GM21619 (cell line): ENCODE measurements around the gene TMEM120A.

ENCODE experiments used
- ATAC-seq: cut with Tn5 transposase; IDR thresholded peaks from one replicate; pipeline ENCODE4 v1.9.1; 2021; ENCODE audit not compliant: unreplicated experiment

TMEM120A gene

GRCh38 chr7:75960372-75960771 is 34.0 kb downstream of the TMEM120A start:
- no peak for ATAC-seq

- ATAC-seq: no peak
Measured at GRCh38 chr7:75958802-75959543, 35.4 kb downstream of the TMEM120A start.

DNA sequence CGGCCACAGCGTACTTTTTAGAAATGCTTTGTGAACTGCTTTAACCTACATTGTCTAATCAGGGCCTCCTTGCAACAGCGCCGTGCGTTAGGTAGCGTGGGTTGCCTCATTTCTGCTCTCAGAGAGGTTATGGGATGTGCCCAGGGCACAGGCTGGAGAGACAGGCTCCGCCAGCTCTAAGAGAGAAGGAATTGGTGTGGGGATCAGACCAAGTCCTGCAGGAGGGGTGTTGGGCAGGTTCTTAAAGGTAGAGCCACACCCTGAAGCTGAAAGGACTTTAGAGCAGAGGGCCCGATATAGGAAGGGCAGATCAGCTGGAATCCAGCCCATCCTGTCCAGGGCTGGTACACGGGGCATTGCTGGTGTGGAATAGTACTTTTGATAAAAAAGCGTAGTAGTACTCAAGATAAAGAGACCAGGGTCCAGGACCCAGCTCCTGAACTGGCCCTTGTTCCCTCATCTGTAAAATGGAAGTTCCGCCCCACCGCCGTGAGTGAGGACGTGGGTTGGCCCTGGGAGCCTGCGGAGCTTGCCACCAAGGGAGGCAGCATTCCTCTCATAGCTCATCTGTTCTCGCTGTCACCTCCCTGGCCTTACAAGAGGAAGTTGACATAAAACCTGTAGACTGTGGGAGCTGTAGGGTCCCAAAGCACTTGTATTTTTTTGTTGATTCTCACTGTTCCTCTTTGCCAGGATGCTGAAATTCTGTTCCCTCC is 37.2 kb downstream of the TMEM120A start:
- no peak for ATAC-seq

GRCh38 chr7:75955331-75955955 is 39.0 kb downstream of the TMEM120A start:
- ATAC-seq: no peak

DNA sequence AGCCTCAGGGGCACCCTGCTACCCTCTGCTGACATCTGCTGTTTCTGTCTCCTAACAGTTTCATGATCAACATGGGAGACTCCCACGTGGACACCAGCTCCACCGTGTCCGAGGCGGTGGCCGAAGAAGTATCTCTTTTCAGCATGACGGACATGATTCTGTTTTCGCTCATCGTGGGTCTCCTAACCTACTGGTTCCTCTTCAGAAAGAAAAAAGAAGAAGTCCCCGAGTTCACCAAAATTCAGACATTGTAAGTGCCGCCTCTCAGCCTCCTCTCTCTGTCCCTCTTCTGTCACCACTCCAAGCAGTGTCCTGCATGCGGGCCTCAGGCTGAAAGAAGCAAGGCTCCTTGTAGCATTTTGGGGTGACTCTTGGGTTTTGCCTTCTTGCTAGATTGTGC is 40.5 kb downstream of the TMEM120A start:
- no peak for ATAC-seq

DNA sequence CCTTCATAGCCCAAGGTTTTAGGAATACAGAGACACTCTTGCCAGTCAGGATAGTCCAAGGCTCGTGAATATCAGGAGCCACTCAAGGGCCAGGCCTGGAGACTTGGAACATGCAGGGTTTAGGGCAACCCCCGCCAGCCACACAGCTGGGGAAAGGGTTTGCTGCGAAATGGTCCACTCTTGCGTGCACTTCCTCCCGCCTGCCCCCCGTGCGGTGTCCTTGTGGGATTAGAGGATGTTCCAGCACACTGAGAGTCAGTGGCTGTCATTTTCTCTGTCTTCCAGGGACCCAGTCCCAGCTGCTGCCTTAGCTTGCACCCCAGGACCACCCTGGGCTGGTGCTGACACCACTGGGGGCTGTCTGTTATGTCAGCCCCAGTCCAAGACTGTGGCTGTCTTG is 41.0 kb downstream of the TMEM120A start:
- ATAC-seq: no peak

DNA sequence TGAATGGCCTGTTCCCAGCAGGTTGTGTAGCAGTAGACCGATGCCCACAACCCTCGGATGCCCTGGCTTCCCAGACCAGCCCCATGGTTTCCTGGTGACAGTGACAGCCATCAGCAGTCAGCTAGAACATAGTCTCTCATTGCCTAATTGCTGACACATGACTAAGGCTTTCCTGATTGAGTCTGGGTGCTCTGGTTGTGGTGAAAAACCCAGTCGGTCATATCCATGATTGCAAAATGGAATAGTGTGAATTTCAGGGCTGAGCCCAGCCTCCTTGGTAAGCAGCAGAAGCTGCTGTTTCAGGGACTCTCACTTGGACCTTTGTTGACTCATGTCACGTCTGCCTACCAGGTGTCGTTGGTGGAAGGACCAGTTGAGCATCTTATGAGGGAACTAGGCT is 42.9 kb downstream of the TMEM120A start:
- no peak for ATAC-seq

- no peak for ATAC-seq
Measured at GRCh38 chr7:75950111-75950681, 44.2 kb downstream of the TMEM120A start.

- ATAC-seq: no peak
Measured at GRCh38 chr7:75948179-75948578, 46.2 kb downstream of the TMEM120A start.

DNA sequence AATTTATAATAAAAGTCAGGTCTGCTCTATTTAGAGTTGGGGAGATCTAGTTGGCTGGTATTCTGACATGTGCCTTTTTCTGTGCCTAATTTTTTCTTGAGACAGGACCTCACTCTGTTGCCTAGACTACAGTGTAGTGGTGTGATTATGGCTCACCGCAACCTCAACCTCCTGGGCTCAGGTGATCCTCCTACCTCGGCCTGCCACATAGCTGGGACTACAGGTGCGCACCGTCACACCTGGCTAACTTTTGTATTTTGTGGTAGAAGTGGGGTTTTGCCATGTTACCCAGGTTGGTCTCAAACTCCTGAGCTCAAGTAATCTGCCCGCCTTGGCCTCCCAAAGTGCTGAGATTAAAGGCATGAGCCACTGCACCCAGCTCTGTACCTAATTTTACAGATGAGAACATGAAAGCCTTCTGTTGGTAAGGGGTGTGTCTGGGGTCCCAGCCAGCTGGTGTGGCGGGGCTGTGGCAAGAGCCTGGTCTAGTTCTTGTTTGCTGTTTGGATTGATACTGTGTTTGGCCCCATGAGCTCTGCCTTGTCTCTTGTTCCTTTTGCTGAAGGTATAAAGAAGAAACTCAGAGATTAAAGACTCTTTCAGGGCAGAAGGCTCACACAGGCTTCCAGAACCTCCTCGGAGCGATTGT is 48.1 kb downstream of the TMEM120A start:
- ATAC-seq: no peak

GRCh38 chr7:75945297-75946168 is 48.9 kb downstream of the TMEM120A start:
- ATAC-seq: no peak

- no peak for ATAC-seq
Measured at GRCh38 chr7:75944507-75944906, 49.9 kb downstream of the TMEM120A start.

DNA sequence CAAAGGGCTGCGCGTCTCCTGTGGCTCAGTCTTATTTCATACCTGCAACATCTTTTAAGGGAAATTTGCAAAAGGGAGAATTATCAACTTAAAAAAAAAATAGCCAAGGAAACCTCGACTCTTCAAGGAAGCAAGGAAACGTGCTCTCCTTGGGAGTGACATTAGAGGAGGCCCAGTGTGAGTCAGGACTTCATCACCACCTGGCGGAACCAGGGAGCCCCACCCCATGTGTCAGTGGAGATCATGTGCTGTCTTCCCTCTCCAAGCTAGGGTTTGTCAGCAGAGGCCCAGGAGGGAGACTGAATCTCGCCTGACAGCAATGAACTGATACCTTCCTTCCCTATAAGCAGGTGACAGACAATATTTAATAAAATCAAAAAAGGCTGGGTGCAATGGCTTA is 50.5 kb downstream of the TMEM120A start:
- no peak for ATAC-seq

GRCh38 chr7:75938921-75939320 is 55.5 kb downstream of the TMEM120A start:
- ATAC-seq: no peak

DNA sequence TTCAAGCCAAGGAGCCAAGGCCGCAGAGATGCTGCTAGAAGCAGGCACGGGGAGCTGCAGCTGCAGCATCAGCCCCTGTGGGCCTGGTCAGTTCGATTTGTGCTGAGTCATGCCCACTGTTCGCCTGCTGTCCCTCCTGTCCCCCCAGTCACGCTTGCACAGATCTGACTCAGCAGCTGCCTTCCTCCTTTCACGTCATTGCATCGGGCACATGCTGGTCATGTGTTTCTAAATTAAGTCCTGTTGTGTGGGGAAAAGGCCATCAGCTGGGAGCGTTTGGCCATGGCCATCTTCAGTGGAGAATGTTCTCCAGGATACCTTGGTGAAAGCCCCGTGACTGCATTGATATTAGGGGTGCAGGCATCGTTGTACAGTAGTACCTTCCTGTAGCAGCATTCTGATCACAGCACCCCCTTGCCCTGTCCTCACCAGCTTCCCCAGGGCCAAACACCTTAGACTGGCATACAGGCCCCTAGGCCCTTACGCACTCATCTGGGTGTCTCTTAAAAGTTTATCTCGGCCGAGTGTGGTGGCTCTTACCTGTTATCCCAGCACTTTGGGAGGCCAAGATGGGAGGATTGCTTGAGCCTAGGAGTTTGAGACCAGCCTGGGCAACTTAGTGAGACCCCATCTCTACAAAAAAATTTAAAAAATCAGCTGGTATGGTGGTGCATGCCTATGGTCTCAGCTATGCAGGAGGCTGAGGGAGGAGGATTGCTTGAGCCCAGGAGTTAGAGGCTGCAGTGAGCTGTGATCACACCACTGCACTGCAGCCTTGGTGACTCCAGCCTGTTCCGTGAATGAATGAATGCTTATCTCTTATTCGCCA is 56.2 kb downstream of the TMEM120A start:
- ATAC-seq: no peak
